ENCODE measurements around the gene C14orf93.

DNA sequence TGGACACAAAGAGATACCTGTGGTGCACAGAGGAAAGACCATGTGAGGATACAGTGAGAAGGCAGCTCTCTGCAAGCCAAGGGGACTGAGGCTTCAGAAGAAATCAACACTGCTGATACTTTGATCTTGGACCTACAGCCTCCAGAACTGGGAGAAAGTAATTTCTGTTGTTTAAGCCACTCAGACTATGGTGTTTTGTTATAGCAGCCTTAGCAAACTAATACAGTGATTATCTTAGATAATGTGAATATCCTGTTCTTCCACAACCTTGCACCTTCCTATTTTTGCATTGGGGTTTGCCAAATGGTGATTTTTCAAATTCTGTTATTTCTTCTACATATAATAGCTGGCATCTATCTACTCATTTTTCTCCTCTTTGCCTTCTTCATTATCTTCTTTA is 8.2 kb upstream of the C14orf93 start:
- TF ChIP-seq, protein P1, sequence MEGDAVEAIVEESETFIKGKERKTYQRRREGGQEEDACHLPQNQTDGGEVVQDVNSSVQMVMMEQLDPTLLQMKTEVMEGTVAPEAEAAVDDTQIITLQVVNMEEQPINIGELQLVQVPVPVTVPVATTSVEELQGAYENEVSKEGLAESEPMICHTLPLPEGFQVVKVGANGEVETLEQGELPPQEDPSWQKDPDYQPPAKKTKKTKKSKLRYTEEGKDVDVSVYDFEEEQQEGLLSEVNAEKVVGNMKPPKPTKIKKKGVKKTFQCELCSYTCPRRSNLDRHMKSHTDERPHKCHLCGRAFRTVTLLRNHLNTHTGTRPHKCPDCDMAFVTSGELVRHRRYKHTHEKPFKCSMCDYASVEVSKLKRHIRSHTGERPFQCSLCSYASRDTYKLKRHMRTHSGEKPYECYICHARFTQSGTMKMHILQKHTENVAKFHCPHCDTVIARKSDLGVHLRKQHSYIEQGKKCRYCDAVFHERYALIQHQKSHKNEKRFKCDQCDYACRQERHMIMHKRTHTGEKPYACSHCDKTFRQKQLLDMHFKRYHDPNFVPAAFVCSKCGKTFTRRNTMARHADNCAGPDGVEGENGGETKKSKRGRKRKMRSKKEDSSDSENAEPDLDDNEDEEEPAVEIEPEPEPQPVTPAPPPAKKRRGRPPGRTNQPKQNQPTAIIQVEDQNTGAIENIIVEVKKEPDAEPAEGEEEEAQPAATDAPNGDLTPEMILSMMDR (IDR thresholded peaks at IDR 0.05), result no peak
- TF ChIP-seq POLR2A (IDR thresholded peaks at IDR 0.05), result no peak

Measured in uterus (tissue), 2 donors.